CD8-positive, alpha-beta memory T cell (primary cell): ENCODE data around the gene MAP4K1. TPM values are rescaled to one million over a fixed set of nuclear protein-coding genes. Genes with fewer than 3 reads are reported as not detected.
A peak's percentile ranks its signal among the peaks of the same experiment; 100 is the strongest.
"Not testable (repeated sequence)": the region's sequence is repeated elsewhere in the genome, so short reads cannot be mapped to it uniquely, and the experiment has no call there.

Source experiments
- CTCF ChIA-PET: fragments of 350-600 bp; sonication (Branson Sonifier 250); formaldehyde crosslinking; loops from one replicate; lab custom pipeline; 2021; ENCODE audit warnings: antibody characterized with exemption; lab: Charles Lee
- POLR2A ChIA-PET: fragments of 350-600 bp; sonication (Branson Sonifier 250); formaldehyde crosslinking; loops from one replicate; lab custom pipeline; 2021; ENCODE audit warnings: antibody characterized with exemption; lab: Charles Lee
- DNase-seq, 5 donors: peaks; one replicate each; pipeline versions ENCODE4 v3.0.0 to v3.0.0-alpha.2; 2020 to 2022; ENCODE audit warnings: mixed read lengths in 1 of 5
- H3K27ac ChIP-seq: one replicate; pipeline ENCODE4 v1.7.0; 2013; ENCODE audit warnings: low read depth, mild to moderate bottlenecking, low read length, moderate library complexity
- H3K27me3 ChIP-seq: 2 replicates; pipeline ENCODE4 v1.7.0; 2013; ENCODE audit warnings: low read length, mild to moderate bottlenecking; ENCODE audit not compliant: insufficient read depth, poor library complexity, severe bottlenecking
- H3K36me3 ChIP-seq: 2 replicates; pipeline ENCODE4 v1.7.0; 2013; ENCODE audit warnings: mild to moderate bottlenecking, low read length, moderate library complexity; ENCODE audit not compliant: insufficient read depth
- H3K4me1 ChIP-seq: 2 replicates; pipeline ENCODE4 v1.7.0; 2013; ENCODE audit warnings: mild to moderate bottlenecking, low read length, moderate library complexity; ENCODE audit not compliant: insufficient read depth
- H3K4me3 ChIP-seq: 2 replicates; pipeline ENCODE4 v1.7.0; 2013; ENCODE audit warnings: mild to moderate bottlenecking, low read length
- H3K9me3 ChIP-seq: 2 replicates; pipeline ENCODE4 v1.7.0; 2013; ENCODE audit warnings: mild to moderate bottlenecking, low read length
- H3K27ac Mint-ChIP-seq, 8 donors: one replicate each; pipeline ENCODE4 v1.8.0; 2020 to 2021; ENCODE audit warnings: mixed read lengths in 8 of 8, mild to moderate bottlenecking in 6 of 8, inconsistent platforms in 3 of 8, moderate library complexity in 3 of 8
- H3K27me3 Mint-ChIP-seq, 2 donors: one replicate each; pipeline ENCODE4 v1.8.0; 2020 to 2021; ENCODE audit warnings: mixed read lengths in 2 of 2, mild to moderate bottlenecking in 1 of 2, moderate library complexity in 1 of 2
- H3K36me3 Mint-ChIP-seq, 3 donors: one replicate each; pipeline ENCODE4 v1.8.0; 2020 to 2021; ENCODE audit warnings: mixed read lengths in 3 of 3, inconsistent platforms in 1 of 3, mild to moderate bottlenecking in 1 of 3
- H3K4me1 Mint-ChIP-seq, 3 donors: one replicate each; pipeline ENCODE4 v1.8.0; 2020 to 2021; ENCODE audit warnings: mixed read lengths in 3 of 3, inconsistent platforms in 1 of 3, mild to moderate bottlenecking in 1 of 3
- H3K4me3 Mint-ChIP-seq, 7 donors: one replicate each; pipeline ENCODE4 v1.8.0; 2020 to 2021; ENCODE audit warnings: mixed read lengths in 7 of 7, mild to moderate bottlenecking in 6 of 7, moderate library complexity in 4 of 7, inconsistent platforms in 2 of 7
- H3K9me3 Mint-ChIP-seq, 5 donors: one replicate each; pipeline ENCODE4 v1.8.0; 2020 to 2022; ENCODE audit warnings: mixed read lengths in 5 of 5, mild to moderate bottlenecking in 3 of 5, moderate library complexity in 2 of 5, inconsistent platforms in 1 of 5
- polyA plus RNA-seq: library from polyadenylated mRNA; unstranded; fragments of 300-500 nt; fragmentation: Illumina TruSeq; gene quantifications from one replicate; pipeline ENCODE4 v1.2.3, GENCODE V29; 2021
- total RNA-seq, 2 experiments: library from RNA; stranded (reverse); gene quantifications; one replicate each; pipeline ENCODE4 v1.2.3, GENCODE V29; 2021

The MAP4K1 gene
- total and polyA plus RNA-seq, 3 experiments from 2014 or later: 161 to 178 (median 162) TPM

- not testable (repeated sequence) for H3K9me3 ChIP-seq, H3K27ac ChIP-seq, H3K4me3 ChIP-seq, H3K27me3 ChIP-seq, H3K36me3 Mint-ChIP-seq, H3K9me3 Mint-ChIP-seq, H3K27me3 Mint-ChIP-seq, H3K4me1 ChIP-seq, H3K36me3 ChIP-seq
- ChIA-PET CTCF (interaction anchor here (1.0 to 1.6 kb wide), 6 partner anchors 10 to 176 kb away, joined by 3 to 9 read pairs (median 4); partner anchors contain the start of genes EIF3K and FAM98C), POLR2A (interaction anchor here (0.6 to 1.6 kb wide), 4 partner anchors 9 to 414 kb away, joined by 3 to 4 read pairs (median 4); no protein-coding TSS in a partner anchor)
- Mint-ChIP-seq H3K4me1 (peaks cover 14 to 29% (median 23%) of the 10 kb centered on the region in 3 donors), H3K27ac (peak overlapping the region in 5 of 8 donors; percentile 42 to 94 (median 69)), H3K4me3 (peak overlapping the region in 3 of 7 donors; percentile 17 to 83 (median 18))
- peak in 3 of 5 donors; percentile 18 to 59 (median 47) for DNase-seq
Measured at GRCh38 chr19:38579304-38579703, 38.4 kb downstream of the MAP4K1 start.

DNA sequence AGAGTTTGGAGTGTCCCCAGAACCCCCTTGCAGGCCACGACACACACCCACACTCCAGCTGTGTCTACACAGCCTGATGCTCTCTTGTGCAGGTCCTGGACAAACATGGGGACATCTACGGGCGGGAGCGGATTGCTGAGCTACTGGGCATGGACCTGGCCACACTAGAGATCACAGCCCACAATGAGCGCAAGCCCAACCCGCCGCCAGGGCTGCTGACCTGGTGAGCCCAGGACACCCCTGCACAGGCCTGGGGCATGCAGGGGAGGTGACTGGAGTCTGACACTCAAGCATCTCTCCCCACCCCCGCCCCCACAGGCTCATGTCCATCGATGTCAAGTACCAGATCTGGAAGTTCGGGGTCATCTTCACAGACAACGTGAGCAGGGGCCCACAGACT is 39.9 kb downstream of the MAP4K1 start:
- peaks cover 6% of the 10 kb centered on the region for H3K4me1 ChIP-seq
- no peak for DNase-seq
- CTCF ChIA-PET: interaction anchor here (0.6 to 1.4 kb wide), 3 partner anchors 33 to 377 kb away, joined by 3 read pairs; partner anchors contain the start of gene MAP4K1

DNA sequence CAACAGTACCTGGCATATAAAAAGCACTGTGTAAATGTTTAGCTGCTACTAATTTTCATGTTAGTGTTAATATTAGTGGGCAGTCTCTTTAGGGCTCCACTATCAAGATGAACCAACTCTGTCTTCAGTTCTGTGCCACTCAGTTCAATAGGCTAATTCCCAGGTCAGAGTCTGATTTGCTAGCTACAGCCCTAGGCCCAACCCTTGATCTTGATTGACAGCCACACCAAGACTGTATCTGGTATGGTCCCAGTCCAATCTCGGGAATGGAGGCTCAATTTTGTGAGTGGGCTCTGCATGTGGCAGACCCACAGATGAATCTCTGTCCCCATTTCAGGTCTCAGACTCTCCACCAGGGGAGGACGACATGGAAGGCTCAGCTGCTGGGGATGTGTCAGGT is 46.1 kb downstream of the MAP4K1 start:
- DNase-seq: no peak
- no peak overlapping the region for H3K27ac ChIP-seq
- no peaks in the 10 kb centered on the region for H3K27me3 ChIP-seq
- peaks cover 3 to 5% (median 4%) of the 10 kb centered on the region in 3 donors for H3K4me1 Mint-ChIP-seq
- CTCF ChIA-PET: interaction anchor here (1.2 kb wide), 1 partner anchor 261 kb away, joined by 3 read pairs; no protein-coding TSS in a partner anchor
- H3K4me3 Mint-ChIP-seq: no peak overlapping the region
- no peaks in the 10 kb centered on the region for H3K36me3 ChIP-seq
- H3K9me3 ChIP-seq: no peaks in the 10 kb centered on the region
- no peak overlapping the region for H3K4me3 ChIP-seq
- peak overlapping the region in 2 of 8 donors; percentile 58 to 72 for H3K27ac Mint-ChIP-seq
- POLR2A ChIA-PET: interaction anchor here (1.1 kb wide), 1 partner anchor 17 kb away, joined by 4 read pairs; no protein-coding TSS in a partner anchor
- H3K36me3 Mint-ChIP-seq: peaks cover 0 to 3% (median 0%) of the 10 kb centered on the region in 3 donors
- no peaks in the 10 kb centered on the region for H3K27me3 Mint-ChIP-seq
- H3K9me3 Mint-ChIP-seq: no peaks in the 10 kb centered on the region
- no peaks in the 10 kb centered on the region for H3K4me1 ChIP-seq

More for the DNA sequence above, 39.9 kb downstream of the MAP4K1 start:
- POLR2A ChIA-PET: interaction anchor here (0.5 kb wide), 1 partner anchor 206 kb away, joined by 4 read pairs; no protein-coding TSS in a partner anchor
- Mint-ChIP-seq H3K9me3 (no peaks in the 10 kb centered on the region), H3K4me1 (peaks cover 9 to 23% (median 16%) of the 10 kb centered on the region in 3 donors), H3K27ac (no peak overlapping the region), H3K36me3 (peaks cover 0 to 7% (median 0%) of the 10 kb centered on the region in 3 donors), H3K27me3 (no peaks in the 10 kb centered on the region), H3K4me3 (no peak overlapping the region)
- no peaks in the 10 kb centered on the region for H3K36me3 ChIP-seq
- no peaks in the 10 kb centered on the region for H3K9me3 ChIP-seq
- no peak overlapping the region for H3K27ac ChIP-seq
- H3K27me3 ChIP-seq: no peaks in the 10 kb centered on the region
- H3K4me3 ChIP-seq: no peak overlapping the region

GRCh38 chr19:38569368-38569983 is 48.3 kb downstream of the MAP4K1 start:
- no peaks in the 10 kb centered on the region for H3K4me1 ChIP-seq
- no peak overlapping the region for H3K27ac ChIP-seq
- DNase-seq: no peak
- Mint-ChIP-seq H3K27me3 (peaks cover 0 to 1% of the 10 kb centered on the region in 2 donors), H3K4me3 (no peak overlapping the region), H3K27ac (no peak overlapping the region), H3K4me1 (peaks cover 8 to 15% (median 9%) of the 10 kb centered on the region in 3 donors), H3K36me3 (no peaks in the 10 kb centered on the region), H3K9me3 (no peaks in the 10 kb centered on the region)
- no peaks in the 10 kb centered on the region for H3K9me3 ChIP-seq
- no peaks in the 10 kb centered on the region for H3K36me3 ChIP-seq
- H3K27me3 ChIP-seq: no peaks in the 10 kb centered on the region
- ChIA-PET CTCF (interaction anchor here (1.2 kb wide), 1 partner anchor 9 kb away, joined by 4 read pairs; no protein-coding TSS in a partner anchor), POLR2A (interaction anchor here (0.6 to 0.7 kb wide), 2 partner anchors 10 to 482 kb away, joined by 3 to 6 read pairs; no protein-coding TSS in a partner anchor)
- H3K4me3 ChIP-seq: no peak overlapping the region

GRCh38 chr19:38565691-38566105 is 52.1 kb downstream of the MAP4K1 start:
- CTCF ChIA-PET: no interaction called here
- Histone ChIP-seq H3K4me3 (no peak overlapping the region), H3K9me3 (no peaks in the 10 kb centered on the region), H3K27me3 (no peaks in the 10 kb centered on the region), H3K4me1 (no peaks in the 10 kb centered on the region), H3K27ac (no peak overlapping the region), H3K36me3 (no peaks in the 10 kb centered on the region)
- H3K4me3 Mint-ChIP-seq: peak overlapping the region; percentile 78 to 93 (median 83)
- no peaks in the 10 kb centered on the region for H3K36me3 Mint-ChIP-seq
- H3K4me1 Mint-ChIP-seq: peaks cover 28 to 50% (median 36%) of the 10 kb centered on the region in 3 donors
- H3K9me3 Mint-ChIP-seq: no peaks in the 10 kb centered on the region
- H3K27ac Mint-ChIP-seq: peak overlapping the region in 5 of 8 donors; percentile 26 to 91 (median 63)
- POLR2A ChIA-PET: interaction anchor here (0.5 kb wide), 1 partner anchor 24 kb away, joined by 5 read pairs; no protein-coding TSS in a partner anchor
- H3K27me3 Mint-ChIP-seq: peaks cover 0 to 3% of the 10 kb centered on the region in 2 donors
- DNase-seq: no peak

GRCh38 chr19:38564981-38565690 is 52.6 kb downstream of the MAP4K1 start:
- peaks cover 29 to 52% (median 39%) of the 10 kb centered on the region in 3 donors for H3K4me1 Mint-ChIP-seq
- H3K27ac Mint-ChIP-seq: peak overlapping the region in 1 of 8 donors; percentile 87
- no peaks in the 10 kb centered on the region for H3K27me3 ChIP-seq
- H3K4me1 ChIP-seq: peaks cover 3% of the 10 kb centered on the region
- H3K27ac ChIP-seq: no peak overlapping the region
- peaks cover 0 to 3% of the 10 kb centered on the region in 2 donors for H3K27me3 Mint-ChIP-seq
- DNase-seq: peak in 2 of 5 donors; percentile 19 to 62
- no peaks in the 10 kb centered on the region for H3K36me3 Mint-ChIP-seq
- POLR2A ChIA-PET: interaction anchor here (0.5 to 1.5 kb wide), 2 partner anchors 25 to 31 kb away, joined by 3 to 5 read pairs; no protein-coding TSS in a partner anchor
- no peaks in the 10 kb centered on the region for H3K9me3 Mint-ChIP-seq
- CTCF ChIA-PET: interaction anchor here (0.8 to 2.8 kb wide), 6 partner anchors 15 to 69 kb away, joined by 3 to 8 read pairs (median 4); partner anchors contain the start of gene EIF3K
- H3K4me3 ChIP-seq: no peak overlapping the region
- H3K4me3 Mint-ChIP-seq: peak overlapping the region in 6 of 7 donors; percentile 56 to 93 (median 82)
- no peaks in the 10 kb centered on the region for H3K36me3 ChIP-seq
- H3K9me3 ChIP-seq: no peaks in the 10 kb centered on the region

- H3K9me3 ChIP-seq: no peaks in the 10 kb centered on the region
- Mint-ChIP-seq H3K27me3 (peaks cover 0 to 3% of the 10 kb centered on the region in 2 donors), H3K36me3 (no peaks in the 10 kb centered on the region), H3K4me3 (peak overlapping the region in 3 of 7 donors; percentile 72 to 79 (median 78)), H3K9me3 (no peaks in the 10 kb centered on the region), H3K27ac (peak overlapping the region in 2 of 8 donors; percentile 0 to 24), H3K4me1 (peaks cover 41 to 66% (median 54%) of the 10 kb centered on the region in 3 donors)
- peaks cover 16% of the 10 kb centered on the region for H3K4me1 ChIP-seq
- ChIA-PET POLR2A (interaction anchor here (1.5 kb wide), 1 partner anchor 33 kb away, joined by 3 read pairs; no protein-coding TSS in a partner anchor), CTCF (interaction anchor here (2.8 kb wide), 1 partner anchor 71 kb away, joined by 8 read pairs; no protein-coding TSS in a partner anchor)
- H3K4me3 ChIP-seq: no peak overlapping the region
- H3K27me3 ChIP-seq: no peaks in the 10 kb centered on the region
- no peak for DNase-seq
- no peak overlapping the region for H3K27ac ChIP-seq
- H3K36me3 ChIP-seq: no peaks in the 10 kb centered on the region
Measured at GRCh38 chr19:38563475-38563874, 54.3 kb downstream of the MAP4K1 start.
